Measurements from ENCODE around the gene MTMR10. TPM values are rescaled to one million over a fixed set of nuclear protein-coding genes. Genes with fewer than 3 reads are reported as not detected.

MTMR10 gene
- total RNA-seq, 1 experiment from 2014 or later = 5.0 TPM

DNA sequence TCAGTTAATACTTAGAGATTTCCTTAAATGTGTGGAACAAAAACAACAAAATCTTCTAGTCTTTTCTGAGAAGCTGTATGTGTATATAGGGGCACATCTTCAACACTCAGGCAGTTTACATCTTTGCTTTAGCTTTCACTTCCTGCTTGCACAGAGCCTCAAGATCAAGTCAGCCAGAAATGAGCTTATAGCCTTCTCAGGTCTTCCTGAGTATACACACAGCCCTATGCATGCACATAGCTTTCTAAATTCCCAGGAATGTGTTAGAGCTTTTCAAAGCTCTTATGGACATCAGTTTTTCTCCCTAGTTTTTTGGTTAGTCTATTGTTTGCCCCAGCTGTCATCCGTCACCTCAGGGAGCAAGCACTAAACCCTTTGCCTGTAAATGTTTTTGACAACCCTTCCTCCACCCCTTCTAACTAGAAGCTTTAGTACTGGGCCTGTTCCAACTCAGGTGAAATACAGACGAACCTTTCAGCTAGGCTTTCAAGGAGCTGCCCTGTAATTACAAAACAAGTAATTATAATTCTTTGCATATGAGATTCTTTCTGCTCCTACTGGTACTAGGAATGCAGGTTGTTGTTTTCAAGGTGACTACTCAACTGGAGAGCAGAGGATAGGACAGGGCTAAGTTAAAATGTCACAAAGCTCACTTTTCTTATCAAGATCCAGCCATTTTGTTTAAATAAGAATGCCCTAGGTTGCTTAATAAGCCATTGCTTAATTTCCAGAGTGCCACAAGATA lies 22.6 kb upstream of the MTMR10 start:
- H3K27ac Mint-ChIP-seq (ENCODE audit: unreplicated experiment) = no peak overlapping the region
- intact Hi-C loops (cut with micrococcal nuclease; ENCODE audit: unreplicated experiment) = no loop called here
- CTCF ChIA-PET = interaction anchor here (0.6 kb wide), 1 partner anchor 17 kb away, joined by 3 read pairs; no protein-coding TSS in a partner anchor
- no TSS peak for BruUV-seq (replicated peaks)
- no peak for DNase-seq
- H3K4me1 Mint-ChIP-seq (ENCODE audit: low read depth, unreplicated experiment) = no peaks in the 10 kb centered on the region
- no peaks in the 10 kb centered on the region for H3K27me3 Mint-ChIP-seq (ENCODE audit: unreplicated experiment)
- H3K36me3 Mint-ChIP-seq (ENCODE audit: insufficient read depth, unreplicated experiment) = no peaks in the 10 kb centered on the region
- H3K9me3 Mint-ChIP-seq (ENCODE audit: low read depth, unreplicated experiment) = no peaks in the 10 kb centered on the region
- TF ChIP-seq CTCF (IDR thresholded peaks at IDR 0.05; ENCODE audit: unreplicated experiment) = no peak
- H3K4me3 Mint-ChIP-seq (ENCODE audit: low read depth, unreplicated experiment) = no peak overlapping the region

DNA sequence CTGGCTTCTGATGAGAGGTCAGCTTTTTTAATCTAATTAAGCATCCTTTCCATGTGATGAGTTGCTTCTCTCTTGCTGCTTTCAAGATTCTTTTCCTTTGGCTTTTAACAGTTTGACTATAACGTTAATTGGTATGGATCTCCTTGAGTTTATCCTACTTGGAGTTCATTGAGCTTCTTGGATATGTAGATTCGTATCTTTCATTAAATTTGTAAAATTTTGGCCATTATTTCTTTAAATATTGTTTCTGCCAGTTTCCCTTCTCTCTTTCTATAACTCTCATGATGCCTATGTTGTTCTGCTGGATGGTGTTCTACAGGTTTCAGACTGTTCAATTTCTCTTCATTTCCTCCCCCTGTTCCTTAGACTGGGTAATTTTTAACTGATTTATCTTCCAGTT lies 21.0 kb upstream of the MTMR10 start:
- Mint-ChIP-seq H3K27ac (ENCODE audit: unreplicated experiment) (no peak overlapping the region), H3K27me3 (ENCODE audit: unreplicated experiment) (no peaks in the 10 kb centered on the region), H3K4me3 (ENCODE audit: low read depth, unreplicated experiment) (no peak overlapping the region), H3K36me3 (ENCODE audit: insufficient read depth, unreplicated experiment) (no peaks in the 10 kb centered on the region), H3K4me1 (ENCODE audit: low read depth, unreplicated experiment) (no peaks in the 10 kb centered on the region), H3K9me3 (ENCODE audit: low read depth, unreplicated experiment) (no peaks in the 10 kb centered on the region)
- no TSS peak for BruUV-seq (replicated peaks)
- intact Hi-C loops (cut with micrococcal nuclease; ENCODE audit: unreplicated experiment) = no loop called here
- TF ChIP-seq CTCF (IDR thresholded peaks at IDR 0.05; ENCODE audit: unreplicated experiment) = no peak
- DNase-seq = no peak
- CTCF ChIA-PET = no interaction called here

DNA sequence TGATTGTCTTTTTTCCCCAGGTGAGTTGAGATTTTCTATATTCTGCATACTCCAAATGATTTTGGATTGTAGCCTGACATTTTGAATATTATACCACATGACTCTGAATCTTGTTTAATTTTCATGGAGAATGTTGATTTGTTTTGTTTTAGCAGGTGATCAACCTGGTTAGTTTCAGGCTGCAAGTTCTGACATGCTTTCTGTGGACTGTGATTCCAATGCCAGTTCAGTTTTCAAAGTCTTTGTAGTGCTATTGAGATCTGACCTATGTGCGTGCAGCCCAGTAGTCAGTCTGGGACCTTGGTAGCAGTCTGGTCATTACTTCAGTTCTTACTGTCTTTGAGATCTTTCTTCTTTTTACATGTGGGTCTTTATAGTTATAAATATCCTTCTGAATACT lies 18.6 kb upstream of the MTMR10 start:
- Mint-ChIP-seq H3K27ac (ENCODE audit: unreplicated experiment) (no peak overlapping the region), H3K4me1 (ENCODE audit: low read depth, unreplicated experiment) (no peaks in the 10 kb centered on the region), H3K9me3 (ENCODE audit: low read depth, unreplicated experiment) (no peaks in the 10 kb centered on the region), H3K27me3 (ENCODE audit: unreplicated experiment) (no peaks in the 10 kb centered on the region), H3K4me3 (ENCODE audit: low read depth, unreplicated experiment) (no peak overlapping the region), H3K36me3 (ENCODE audit: insufficient read depth, unreplicated experiment) (no peaks in the 10 kb centered on the region)
- CTCF ChIA-PET = no interaction called here
- BruUV-seq (replicated peaks) = no TSS peak
- DNase-seq = no peak
- TF ChIP-seq CTCF (IDR thresholded peaks at IDR 0.05; ENCODE audit: unreplicated experiment) = no peak
- intact Hi-C loops (cut with micrococcal nuclease; ENCODE audit: unreplicated experiment) = no loop called here

GRCh38 chr15:31005660-31006059 lies 14.2 kb upstream of the MTMR10 start:
- no peak overlapping the region for H3K4me3 Mint-ChIP-seq (ENCODE audit: low read depth, unreplicated experiment)
- H3K36me3 Mint-ChIP-seq (ENCODE audit: insufficient read depth, unreplicated experiment) = no peaks in the 10 kb centered on the region
- intact Hi-C loops (cut with micrococcal nuclease; ENCODE audit: unreplicated experiment) = no loop called here
- no peak for TF ChIP-seq CTCF (IDR thresholded peaks at IDR 0.05; ENCODE audit: unreplicated experiment)
- no peak overlapping the region for H3K27ac Mint-ChIP-seq (ENCODE audit: unreplicated experiment)
- no peaks in the 10 kb centered on the region for H3K9me3 Mint-ChIP-seq (ENCODE audit: low read depth, unreplicated experiment)
- no peak for DNase-seq
- CTCF ChIA-PET = no interaction called here
- no peaks in the 10 kb centered on the region for H3K27me3 Mint-ChIP-seq (ENCODE audit: unreplicated experiment)
- no peaks in the 10 kb centered on the region for H3K4me1 Mint-ChIP-seq (ENCODE audit: low read depth, unreplicated experiment)
- no TSS peak for BruUV-seq (replicated peaks)

All from Calu3 (cell line).